ENCODE data around the gene ERCC3. TPM values are rescaled to one million over a fixed set of nuclear protein-coding genes. Genes with fewer than 3 reads are reported as not detected.

Gene ERCC3
- total and polyA plus RNA-seq, 2 of the 13 experiments (the other 11 are each of a cell fraction or from before 2014, with no cell fraction given) = 49.7 to 64.6 TPM

- TF ChIP-seq ZC3H4 (CRISPR knock-in tag; IDR thresholded peaks at IDR 0.05; ENCODE audit: borderline replicate concordance) (no peak), REL (CRISPR knock-in tag; conservative IDR thresholded peaks at IDR 0.05) (no peak), ZNF710 (CRISPR knock-in tag; IDR thresholded peaks at IDR 0.05; ENCODE audit: borderline replicate concordance) (no peak), U2AF2 (IDR thresholded peaks at IDR 0.05; ENCODE audit: low read depth, low read length) (no peak), DBP (CRISPR knock-in tag; IDR thresholded peaks at IDR 0.05; ENCODE audit: not compliant biosample characterization) (no peak), SMC3 (IDR thresholded peaks at IDR 0.05; ENCODE audit: low read length) (no peak), ZBTB4 (CRISPR knock-in tag; IDR thresholded peaks at IDR 0.05; ENCODE audit: borderline replicate concordance) (no peak), CHCHD3 (CRISPR knock-in tag; IDR thresholded peaks at IDR 0.05) (0 out of 2 replicates have a peak, but pooled peaks have one; percentile 21), RXRA (CRISPR knock-in tag; IDR thresholded peaks at IDR 0.05) (0 out of 2 replicates have a peak, but pooled peaks have one; percentile 12), EZH2 (conservative IDR thresholded peaks at IDR 0.05; ENCODE audit: low read depth, low read length) (peak; percentile 89; the same call in 1 of the 2 replicates), MTF2 (CRISPR knock-in tag; IDR thresholded peaks at IDR 0.05; ENCODE audit: borderline replicate concordance) (peak; percentile 81; the same call in 1 of the 2 replicates), HDAC2 (CRISPR knock-in tag; IDR thresholded peaks at IDR 0.05) (no peak), ZNF777 (CRISPR knock-in tag; IDR thresholded peaks at IDR 0.05) (peak; percentile 26; the same call in 1 of the 2 replicates), RFX3 (CRISPR knock-in tag; IDR thresholded peaks at IDR 0.05) (no peak)
Measured at GRCh38 chr2:127218812-127219170, 75.2 kb downstream of the ERCC3 start (continued).
